ENCODE measurements around the gene DRGX. TPM values are rescaled to one million over a fixed set of nuclear protein-coding genes. Genes with fewer than 3 reads are reported as not detected.

DRGX gene
- total RNA-seq, 1 experiment from 2014 or later, result not detected

- no peaks in the 10 kb centered on the region for H3K27me3 ChIP-seq (replicated peaks)
- DNase-seq (ENCODE audit: low read depth in 1 of 2, low spot score in 2 of 2), result peak in 1 of 2 experiments; percentile 31
- H3K27ac ChIP-seq, result no peak overlapping the region
Measured at GRCh38 chr10:49327036-49327813, 68.7 kb downstream of the DRGX start.

GRCh38 chr10:49325916-49326783 is 69.7 kb downstream of the DRGX start:
- Histone ChIP-seq H3K27ac (no peak overlapping the region), H3K9me3 (replicated peaks) (no peaks in the 10 kb centered on the region), H3K36me3 (no peaks in the 10 kb centered on the region), H3K4me1 (replicated peaks) (no peaks in the 10 kb centered on the region), H3K4me3 (no peak overlapping the region), H3K27me3 (replicated peaks) (0 out of 2 replicates have a peak, but pooled peaks cover 2% of the 10 kb centered on the region)
- DNase-seq (ENCODE audit: low read depth in 1 of 2, low spot score in 2 of 2), result peak in 1 of 2 experiments; percentile 37

More at GRCh38 chr10:49327036-49327813, 68.7 kb downstream of the DRGX start:
- no peaks in the 10 kb centered on the region for H3K9me3 ChIP-seq (replicated peaks)
- no peak overlapping the region for H3K4me3 ChIP-seq
- H3K36me3 ChIP-seq, result no peaks in the 10 kb centered on the region
- H3K4me1 ChIP-seq (replicated peaks), result no peaks in the 10 kb centered on the region

- peak in 1 of 2 experiments; percentile 33 for DNase-seq (ENCODE audit: low read depth in 1 of 2, low spot score in 2 of 2)
- Histone ChIP-seq H3K36me3 (no peaks in the 10 kb centered on the region), H3K4me3 (no peak overlapping the region), H3K4me1 (replicated peaks) (no peaks in the 10 kb centered on the region), H3K27ac (no peak overlapping the region), H3K27me3 (replicated peaks) (0 out of 2 replicates have a peak, but pooled peaks cover 3% of the 10 kb centered on the region), H3K9me3 (replicated peaks) (no peaks in the 10 kb centered on the region)
Measured at GRCh38 chr10:49325131-49325915, 70.6 kb downstream of the DRGX start.

- Histone ChIP-seq H3K4me3 (no peak overlapping the region), H3K4me1 (replicated peaks) (no peaks in the 10 kb centered on the region), H3K27ac (no peak overlapping the region), H3K36me3 (no peaks in the 10 kb centered on the region), H3K27me3 (replicated peaks) (0 out of 2 replicates have a peak, but pooled peaks cover 3% of the 10 kb centered on the region), H3K9me3 (replicated peaks) (no peaks in the 10 kb centered on the region)
- peak in 1 of 2 experiments; percentile 29 for DNase-seq (ENCODE audit: low read depth in 1 of 2, low spot score in 2 of 2)
Measured at GRCh38 chr10:49324711-49325110, 71.2 kb downstream of the DRGX start.

- Histone ChIP-seq H3K27ac (no peak overlapping the region), H3K27me3 (replicated peaks) (0 out of 2 replicates have a peak, but pooled peaks cover 3% of the 10 kb centered on the region), H3K36me3 (no peaks in the 10 kb centered on the region), H3K4me1 (replicated peaks) (no peaks in the 10 kb centered on the region), H3K9me3 (replicated peaks) (no peaks in the 10 kb centered on the region), H3K4me3 (no peak overlapping the region)
- DNase-seq (ENCODE audit: low read depth in 1 of 2, low spot score in 2 of 2), result peak in 1 of 2 experiments; percentile 25
Measured at GRCh38 chr10:49323896-49324270, 72.0 kb downstream of the DRGX start.

GRCh38 chr10:49323171-49323895 is 72.6 kb downstream of the DRGX start:
- Histone ChIP-seq H3K36me3 (no peaks in the 10 kb centered on the region), H3K27ac (no peak overlapping the region), H3K9me3 (replicated peaks) (no peaks in the 10 kb centered on the region), H3K4me3 (no peak overlapping the region), H3K4me1 (replicated peaks) (no peaks in the 10 kb centered on the region), H3K27me3 (replicated peaks) (0 out of 2 replicates have a peak, but pooled peaks cover 3% of the 10 kb centered on the region)
- DNase-seq (ENCODE audit: low read depth in 1 of 2, low spot score in 2 of 2), result peak in 1 of 2 experiments; percentile 28

- Histone ChIP-seq H3K27me3 (replicated peaks) (0 out of 2 replicates have a peak, but pooled peaks cover 3% of the 10 kb centered on the region), H3K9me3 (replicated peaks) (no peaks in the 10 kb centered on the region), H3K4me1 (replicated peaks) (no peaks in the 10 kb centered on the region), H3K27ac (no peak overlapping the region), H3K4me3 (no peak overlapping the region), H3K36me3 (no peaks in the 10 kb centered on the region)
- DNase-seq (ENCODE audit: low read depth in 1 of 2, low spot score in 2 of 2), result peak in 1 of 2 experiments; percentile 26
Measured at GRCh38 chr10:49322371-49323170, 73.3 kb downstream of the DRGX start.

- H3K9me3 ChIP-seq (replicated peaks), result no peaks in the 10 kb centered on the region
- no peaks in the 10 kb centered on the region for H3K4me1 ChIP-seq (replicated peaks)
- H3K27ac ChIP-seq, result no peak overlapping the region
- H3K4me3 ChIP-seq, result no peak overlapping the region
- H3K36me3 ChIP-seq, result no peaks in the 10 kb centered on the region
- H3K27me3 ChIP-seq (replicated peaks), result 0 out of 2 replicates have a peak, but pooled peaks cover 3% of the 10 kb centered on the region
- no peak for DNase-seq (ENCODE audit: low read depth in 1 of 2, low spot score in 2 of 2)
Measured at GRCh38 chr10:49321021-49321420, 74.9 kb downstream of the DRGX start.

- no peaks in the 10 kb centered on the region for H3K9me3 ChIP-seq (replicated peaks)
- peak in 1 of 2 experiments; percentile 18 for DNase-seq (ENCODE audit: low read depth in 1 of 2, low spot score in 2 of 2)
- H3K27ac ChIP-seq, result no peak overlapping the region
- H3K27me3 ChIP-seq (replicated peaks), result 0 out of 2 replicates have a peak, but pooled peaks cover 3% of the 10 kb centered on the region
- H3K36me3 ChIP-seq, result no peaks in the 10 kb centered on the region
- H3K4me3 ChIP-seq, result no peak overlapping the region
- no peaks in the 10 kb centered on the region for H3K4me1 ChIP-seq (replicated peaks)
Measured at GRCh38 chr10:49320191-49320590, 75.7 kb downstream of the DRGX start.

GRCh38 chr10:49319206-49319605 is 76.7 kb downstream of the DRGX start:
- Histone ChIP-seq H3K9me3 (replicated peaks) (no peaks in the 10 kb centered on the region), H3K4me1 (replicated peaks) (no peaks in the 10 kb centered on the region), H3K27ac (no peak overlapping the region), H3K27me3 (replicated peaks) (0 out of 2 replicates have a peak, but pooled peaks cover 3% of the 10 kb centered on the region), H3K36me3 (no peaks in the 10 kb centered on the region), H3K4me3 (no peak overlapping the region)
- no peak for DNase-seq (ENCODE audit: low read depth in 1 of 2, low spot score in 2 of 2)

GRCh38 chr10:49318755-49319154 is 77.1 kb downstream of the DRGX start:
- no peak for DNase-seq (ENCODE audit: low read depth in 1 of 2, low spot score in 2 of 2)
- H3K9me3 ChIP-seq (replicated peaks), result no peaks in the 10 kb centered on the region
- H3K36me3 ChIP-seq, result no peaks in the 10 kb centered on the region
- H3K4me3 ChIP-seq, result no peak overlapping the region
- no peaks in the 10 kb centered on the region for H3K4me1 ChIP-seq (replicated peaks)
- H3K27ac ChIP-seq, result no peak overlapping the region
- H3K27me3 ChIP-seq (replicated peaks), result 0 out of 2 replicates have a peak, but pooled peaks cover 3% of the 10 kb centered on the region

- DNase-seq (ENCODE audit: low read depth in 1 of 2, low spot score in 2 of 2), result no peak
- no peak overlapping the region for H3K27ac ChIP-seq
- 0 out of 2 replicates have a peak, but pooled peaks cover 3% of the 10 kb centered on the region for H3K27me3 ChIP-seq (replicated peaks)
- no peaks in the 10 kb centered on the region for H3K36me3 ChIP-seq
- H3K9me3 ChIP-seq (replicated peaks), result no peaks in the 10 kb centered on the region
- H3K4me3 ChIP-seq, result no peak overlapping the region
- no peaks in the 10 kb centered on the region for H3K4me1 ChIP-seq (replicated peaks)
Measured at GRCh38 chr10:49318028-49318427, 77.9 kb downstream of the DRGX start.

Measured in SJSA1 (cell line).